Pancreas (tissue), 10 donors: ENCODE results near the gene GBGT1. TPM values are rescaled to one million over a fixed set of nuclear protein-coding genes. Genes with fewer than 3 reads are reported as not detected.

ENCODE experiments used
- ATAC-seq, 4 donors: fragments of 200-7000 bp; cut with Tn5 transposase; one replicate each; pipeline versions ENCODE4 v1.8.0 to v1.9.1; 2020; ENCODE audit warnings: mild to moderate bottlenecking in 4 of 4, moderate library complexity in 4 of 4
- DNase-seq, 6 donors: peaks; one replicate each; pipeline ENCODE4 v3.0.0-alpha.2; 2020
- FAIRE-seq: peaks from 2 replicates; lab custom pipeline; 2012; peaks lifted over from hg19 to GRCh38; lab: Jason Lieb, UNC
- H3K27ac ChIP-seq, 4 donors: fragments of 200-600 bp; sonication (generic); 1 replicate in 3 of 4; 2 replicates in 1 of 4; pipeline versions ENCODE4 v1.5.0 to v1.8.0; 2020
- H3K27me3 ChIP-seq, 4 donors: fragments of 200-600 bp; one replicate each; pipeline ENCODE4 v1.8.0; 2021
- H3K36me3 ChIP-seq, 3 donors: fragments of 200-600 bp; sonication (generic) in 1 of 3; one replicate each; pipeline versions ENCODE4 v1.5.0 to v1.8.0; 2020 to 2021
- H3K4me1 ChIP-seq, 3 donors: fragments of 200-600 bp; one replicate each; pipeline ENCODE4 v1.8.0; 2021
- H3K4me3 ChIP-seq, 4 donors: fragments of 200-600 bp; sonication (generic) in 2 of 4; one replicate each; pipeline versions ENCODE4 v1.5.0 to v1.8.0; 2020 to 2021
- H3K9me3 ChIP-seq, 4 donors: fragments of 200-600 bp; one replicate each; pipeline ENCODE4 v1.8.0; 2021
- CTCF ChIP-seq, 4 donors: fragments of 200-600 bp; sonication (generic) in 3 of 4; IDR thresholded peaks; one replicate each; pipeline versions ENCODE4 v1.5.0 to v1.8.0; 2021; ENCODE audit warnings: antibody characterized with exemption in 4 of 4
- WGBS, 2 donors: extraction: QIAGEN DNeasy Blood & Tissue Kit; methylation state at CpG; one replicate each; pipeline ENCODE4 v1.1.7; 2013; 5-methylcytosine and 5-hydroxymethylcytosine counted together
- intact Hi-C, 3 donors: fragments of 100-400 bp; cut with DNase I; formaldehyde crosslinking; loops; one replicate each; pipeline versions ENCODE4 v1.11.1 to v1.14.2; 2022
- polyA plus RNA-seq, 2 donors: library from polyadenylated mRNA; stranded (reverse); fragments of 200-250 nt; gene quantifications; one replicate each; pipeline ENCODE4 v1.2.3, GENCODE V29; 2013
- total RNA-seq, 6 donors: library from RNA; stranded (reverse); fragmentation: NEBNext Ultra II Directional in 4 of 6; extraction: Animal tissue kit (Norgen Biotek cat#: 25700) in 4 of 6; gene quantifications; one replicate each; pipeline versions ENCODE4 v1.2.1 to v1.2.4, GENCODE V29; 2021 to 2023
- donor health status: healthy with polysubstance abuse.
- donor health status: DM: no; HTN: no; CAD: no; lungs with moderate emphysema.
- donor health status: DM: no; HTN: no; CAD: no.
- donor health status: control.
- donor health status: control.
- donor health status: Bipolar disorder and iron deficiency.
- donor health status: DM: yes; HTN: yes; CAD: no.
- donor health status: DM: no; HTN: no; CAD: no.
- donor health status: DM: no; HTN: no; CAD: no.
- donor health status: DM: yes; HTN: yes; CAD: no.

GBGT1 gene
- total and polyA plus RNA-seq, 8 donors: 1.5 to 11.9 (median 4.0) TPM

DNA sequence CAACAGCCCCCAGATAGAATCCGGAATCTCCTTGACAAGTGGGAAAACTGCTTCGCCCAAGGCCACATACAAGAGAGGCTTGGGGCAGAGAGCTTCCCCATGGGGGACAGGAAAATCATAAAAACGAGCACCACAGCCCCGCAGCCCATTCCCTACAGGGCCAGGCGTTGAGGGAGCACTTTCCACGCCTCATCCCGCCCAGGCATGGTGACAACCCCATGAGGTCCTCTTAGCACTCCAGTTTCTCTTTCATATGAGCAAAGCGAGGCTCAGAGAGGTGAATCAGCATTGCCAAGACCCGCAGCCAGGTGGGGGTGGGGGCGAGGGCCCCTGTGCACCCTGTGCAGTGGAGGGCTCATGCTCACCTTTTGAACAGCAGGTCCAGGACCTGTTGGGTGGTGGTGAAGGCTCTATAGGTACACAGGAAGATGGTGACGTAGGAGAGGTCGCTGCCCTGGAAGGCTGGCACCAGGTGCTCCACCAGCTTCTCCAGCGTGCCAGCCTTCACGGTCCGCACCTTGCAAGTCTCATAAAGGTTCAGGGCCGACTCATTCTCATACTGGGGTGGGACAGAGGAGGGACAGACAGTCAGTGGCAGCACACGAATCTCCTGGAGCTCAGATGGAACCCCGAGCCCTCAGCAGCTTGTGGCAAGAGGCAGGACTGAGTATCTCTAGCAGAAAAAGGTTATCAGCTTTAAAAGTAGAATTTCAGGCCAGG, 53.6 kb downstream of the GBGT1 start:
- H3K27ac ChIP-seq: no peak overlapping the region
- H3K36me3 ChIP-seq: peaks cover 4 to 42% (median 33%) of the 10 kb centered on the region in 3 donors
- ATAC-seq: no peak
- no peak for FAIRE-seq
- no peaks in the 10 kb centered on the region for H3K27me3 ChIP-seq
- WGBS, 2 donors: 90 to 91% methylated on average over 18 of the region's 18 CpGs
- TF ChIP-seq CTCF (IDR thresholded peaks at IDR 0.05): no peak
- no peaks in the 10 kb centered on the region for H3K9me3 ChIP-seq
- peaks cover 6 to 21% (median 20%) of the 10 kb centered on the region in 3 donors for H3K4me1 ChIP-seq
- intact Hi-C loops: loop anchor here in 1 of 3 donors (5.0 kb wide), 1 partner anchor 32 kb away; no protein-coding TSS in a partner anchor
- DNase-seq: peak in 3 of 6 donors; percentile 12 to 45 (median 14)
- no peak overlapping the region for H3K4me3 ChIP-seq

DNA sequence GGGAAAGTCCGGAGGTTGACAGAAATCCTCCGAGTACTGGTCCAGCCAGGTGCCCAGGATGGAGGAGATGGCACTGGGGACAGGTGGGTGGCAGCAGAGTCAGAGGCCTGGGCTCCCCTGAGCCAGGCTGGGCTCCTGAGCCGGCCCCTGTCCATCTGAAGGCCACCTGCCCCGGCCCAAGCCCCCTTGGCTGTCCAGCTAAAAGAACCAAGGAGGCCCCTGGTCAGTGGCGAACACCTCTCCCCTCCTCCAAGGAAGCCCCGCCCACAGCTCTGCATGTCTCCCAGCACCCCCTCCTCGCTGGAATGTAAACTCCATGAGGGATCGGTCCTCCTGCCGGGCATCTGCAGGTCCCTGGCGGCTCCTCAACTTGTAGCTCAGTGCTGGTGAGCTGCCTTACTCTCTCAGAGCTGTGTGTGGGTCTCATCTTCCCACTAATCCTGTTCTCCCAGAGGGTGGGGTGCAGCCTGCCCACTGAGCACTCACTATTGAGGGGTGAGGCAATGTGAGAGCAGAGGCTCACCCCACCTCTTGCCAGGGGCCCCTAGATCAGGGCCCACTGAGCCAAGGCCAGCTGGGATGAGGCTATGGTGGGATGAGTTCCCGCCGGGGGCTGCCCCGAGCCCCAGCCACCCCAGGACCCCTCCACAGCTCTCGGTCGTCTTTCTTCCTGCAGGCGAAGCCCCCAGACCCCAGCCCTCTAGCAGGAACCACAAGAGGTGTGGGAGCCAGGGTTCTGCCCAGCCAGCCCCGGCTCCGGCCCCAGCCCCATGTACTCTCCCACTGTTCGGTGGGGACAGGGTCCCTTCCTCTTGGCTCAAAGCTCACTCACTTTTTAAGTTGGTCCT, 54.7 kb downstream of the GBGT1 start:
- no peak overlapping the region for H3K4me3 ChIP-seq
- H3K4me1 ChIP-seq: peaks cover 0 to 12% (median 9%) of the 10 kb centered on the region in 3 donors
- no peak for TF ChIP-seq CTCF (IDR thresholded peaks at IDR 0.05)
- H3K36me3 ChIP-seq: peaks cover 4 to 50% (median 42%) of the 10 kb centered on the region in 3 donors
- DNase-seq: peak in 4 of 6 donors; percentile 34 to 62 (median 46)
- intact Hi-C loops: loop anchor here in 1 of 3 donors (5.0 kb wide), 1 partner anchor 33 kb away; no protein-coding TSS in a partner anchor
- ATAC-seq: no peak
- H3K27me3 ChIP-seq: no peaks in the 10 kb centered on the region
- WGBS, 2 donors: 92 to 95% methylated on average over 18 to 19 of the region's 19 CpGs
- FAIRE-seq: no peak
- H3K9me3 ChIP-seq: no peaks in the 10 kb centered on the region
- no peak overlapping the region for H3K27ac ChIP-seq

- H3K4me1 ChIP-seq: peaks cover 0 to 3% (median under 1%) of the 10 kb centered on the region in 3 donors
- intact Hi-C loops: loop anchor here in 1 of 3 donors (5.0 kb wide), 1 partner anchor 34 kb away; no protein-coding TSS in a partner anchor
- FAIRE-seq: no peak
- H3K36me3 ChIP-seq: peaks cover 4 to 54% (median 43%) of the 10 kb centered on the region in 3 donors
- no peak for TF ChIP-seq CTCF (IDR thresholded peaks at IDR 0.05)
- 93 to 94% methylated on average over 18 of the region's 18 CpGs for WGBS, 2 donors
- no peak overlapping the region for H3K27ac ChIP-seq
- H3K27me3 ChIP-seq: no peaks in the 10 kb centered on the region
- H3K4me3 ChIP-seq: no peak overlapping the region
- ATAC-seq: no peak
- peak in 4 of 6 donors; percentile 14 to 57 (median 26) for DNase-seq
- no peaks in the 10 kb centered on the region for H3K9me3 ChIP-seq
These were observed 55.5 kb downstream of the GBGT1 start for GRCh38 chr9:133107961-133108793.

DNA sequence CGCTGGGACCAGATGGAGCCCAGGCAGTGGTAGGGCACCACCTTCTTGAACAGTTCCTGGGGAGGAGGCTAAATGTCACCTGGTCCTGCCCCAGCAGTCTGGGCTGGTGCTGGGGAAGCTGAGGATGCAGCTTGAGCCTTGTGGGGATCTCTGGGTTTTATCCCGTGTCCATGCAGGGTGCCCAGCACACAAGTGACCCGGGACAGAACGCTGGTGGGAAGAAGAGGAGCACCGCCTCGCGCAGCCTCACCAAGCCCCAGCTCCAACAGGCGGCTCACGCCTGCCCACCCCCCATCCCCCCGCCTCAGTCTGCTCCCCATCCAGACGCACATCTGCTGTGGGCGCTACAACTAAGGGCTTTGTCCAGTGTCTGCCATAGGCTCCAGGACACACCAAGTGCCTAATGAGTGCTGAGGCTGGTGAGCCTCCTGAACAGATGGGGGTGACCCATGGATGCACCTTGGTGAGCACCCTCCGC, 56.4 kb downstream of the GBGT1 start:
- peaks cover 4 to 63% (median 43%) of the 10 kb centered on the region in 3 donors for H3K36me3 ChIP-seq

More for the DNA sequence above, 56.4 kb downstream of the GBGT1 start:
- ATAC-seq: no peak
- intact Hi-C loops: loop anchor here in 1 of 3 donors (5.0 kb wide), 1 partner anchor 35 kb away; no protein-coding TSS in a partner anchor
- FAIRE-seq: no peak
- Histone ChIP-seq H3K27me3 (no peaks in the 10 kb centered on the region), H3K4me1 (no peaks in the 10 kb centered on the region), H3K9me3 (no peaks in the 10 kb centered on the region), H3K4me3 (no peak overlapping the region), H3K27ac (no peak overlapping the region)
- 94 to 99% methylated on average over 13 of the region's 13 CpGs for WGBS, 2 donors
- DNase-seq: peak in 4 of 6 donors; percentile 5 to 58 (median 24)
- TF ChIP-seq CTCF (IDR thresholded peaks at IDR 0.05): no peak
